Duodenal mucosa (tissue), 2 donors: ENCODE data around the gene NSG1.
A peak's percentile ranks its signal among the peaks of the same experiment; 100 is the strongest.
"Not testable (repeated sequence)": the region's sequence is repeated elsewhere in the genome, so short reads cannot be mapped to it uniquely, and the experiment has no call there.

Source experiments
- H3K27ac ChIP-seq: one replicate; pipeline ENCODE4 v1.7.0; 2013; ENCODE audit warnings: low read depth, low read length
- H3K27me3 ChIP-seq, 2 donors: one replicate each; pipeline ENCODE4 v1.7.0; 2013; ENCODE audit warnings: low read length in 2 of 2, control low read depth in 1 of 2; ENCODE audit not compliant: insufficient read depth in 2 of 2, control insufficient read depth in 1 of 2
- H3K36me3 ChIP-seq, 2 donors: one replicate each; pipeline ENCODE4 v1.7.0; 2013; ENCODE audit warnings: low read length in 2 of 2, control low read depth in 1 of 2; ENCODE audit not compliant: insufficient read depth in 2 of 2, control insufficient read depth in 1 of 2
- H3K4me1 ChIP-seq, 2 donors: one replicate each; pipeline ENCODE4 v1.7.0; 2013; ENCODE audit warnings: low read length in 2 of 2, control low read depth in 1 of 2; ENCODE audit not compliant: insufficient read depth in 2 of 2, control insufficient read depth in 1 of 2
- H3K4me3 ChIP-seq, 2 donors: one replicate each; pipeline ENCODE4 v1.7.0; 2013; ENCODE audit warnings: low read length in 2 of 2, low read depth in 1 of 2
- H3K9ac ChIP-seq, 2 donors: one replicate each; pipeline ENCODE4 v1.7.0; 2013; ENCODE audit warnings: low read length in 2 of 2, low read depth in 1 of 2
- H3K9me3 ChIP-seq, 2 donors: one replicate each; pipeline ENCODE4 v1.7.0; 2013; ENCODE audit warnings: low read length in 2 of 2, control low read depth in 1 of 2; ENCODE audit not compliant: control insufficient read depth in 1 of 2

The NSG1 gene, protein sequence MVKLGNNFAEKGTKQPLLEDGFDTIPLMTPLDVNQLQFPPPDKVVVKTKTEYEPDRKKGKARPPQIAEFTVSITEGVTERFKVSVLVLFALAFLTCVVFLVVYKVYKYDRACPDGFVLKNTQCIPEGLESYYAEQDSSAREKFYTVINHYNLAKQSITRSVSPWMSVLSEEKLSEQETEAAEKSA

GRCh38 chr4:4386736-4387392 lies at the start of gene NSG1:
NSG1 (plus strand) TSS chr4:4387102; CDS start chr4:4387630, 528 bp downstream.
- Histone ChIP-seq H3K9ac (no peak within 1 kb of the TSS), H3K27me3 (peaks cover 36 to 44% of the 10 kb centered on the region in 2 donors), H3K4me1 (peaks cover 0 to 13% of the 10 kb centered on the region in 2 donors), H3K36me3 (no peaks in the 10 kb centered on the region), H3K4me3 (peak within 1 kb of the TSS; percentile 22 to 57), H3K27ac (no peak within 1 kb of the TSS), H3K9me3 (no peaks in the 10 kb centered on the region)

DNA sequence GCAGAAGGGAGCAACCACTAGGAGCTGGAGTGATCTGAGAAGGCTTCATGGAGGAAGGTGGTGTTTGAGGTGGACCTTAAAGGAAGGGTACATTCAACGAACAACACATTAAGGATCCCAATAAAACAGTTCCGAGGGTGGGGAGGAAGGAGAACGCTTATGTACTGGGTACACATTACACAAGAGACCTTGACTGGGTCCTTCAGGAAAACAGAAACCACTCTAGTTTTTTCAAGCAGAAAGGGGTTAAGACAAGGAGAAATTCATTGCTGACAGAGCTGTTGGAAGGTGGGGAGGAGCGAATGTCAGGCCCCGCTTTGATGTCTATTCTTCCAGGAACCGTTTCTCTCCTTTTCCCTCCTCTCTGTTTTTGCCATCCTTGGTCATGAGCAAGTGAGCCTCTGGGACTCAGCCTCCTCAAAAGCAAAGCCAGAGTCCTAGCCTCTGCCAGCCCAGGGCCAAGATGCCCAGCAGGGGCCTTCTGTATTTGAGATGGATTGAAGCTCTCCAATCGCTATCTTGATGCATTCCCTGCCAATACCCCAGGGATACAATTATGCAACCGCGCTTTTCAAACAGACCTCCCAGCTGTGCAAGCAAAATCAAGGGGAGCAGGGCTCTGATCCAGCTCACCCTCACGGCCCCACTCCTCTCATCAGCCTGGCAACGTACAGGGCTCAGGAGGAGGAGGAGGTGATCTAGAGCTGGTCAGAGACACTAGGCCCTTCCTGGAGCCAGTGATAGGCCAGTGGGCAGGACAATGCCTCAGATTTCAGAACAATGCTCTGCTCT lies 48.5 kb upstream of the NSG1 start:
- Histone ChIP-seq H3K4me3 (no peak overlapping the region), H3K9ac (no peak overlapping the region), H3K9me3 (no peaks in the 10 kb centered on the region), H3K36me3 (no peaks in the 10 kb centered on the region), H3K27me3 (no peaks in the 10 kb centered on the region), H3K27ac (no peak overlapping the region), H3K4me1 (no peaks in the 10 kb centered on the region)

DNA sequence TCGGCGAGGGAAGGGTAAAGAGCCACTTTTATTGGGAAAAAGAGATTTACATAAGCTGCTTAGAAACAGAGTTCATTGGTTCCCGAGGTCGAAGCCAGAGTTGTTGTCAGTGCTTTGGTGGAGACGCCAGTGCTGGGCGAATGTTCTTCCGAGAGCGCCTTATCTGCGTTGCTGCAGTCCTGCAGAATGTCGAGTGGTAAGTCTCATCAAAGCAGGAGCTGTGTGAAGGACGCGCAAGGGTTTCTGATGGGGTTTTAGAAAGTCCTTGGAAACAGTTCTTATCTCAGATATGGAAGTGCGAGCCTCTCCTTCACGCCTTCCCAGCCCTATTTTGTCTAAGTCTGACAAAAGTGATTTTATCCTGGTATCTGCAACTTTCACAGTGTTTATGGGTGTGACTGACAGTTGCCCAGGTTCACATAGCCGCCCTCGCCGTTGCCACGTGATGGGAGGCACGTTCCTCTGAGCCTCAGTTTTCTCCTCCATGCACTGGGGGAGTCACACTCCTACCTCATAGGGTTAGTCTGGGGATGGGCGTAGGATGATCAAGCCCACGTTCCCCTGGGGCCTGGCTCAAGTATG lies 47.3 kb upstream of the NSG1 start:
- Histone ChIP-seq H3K36me3 (no peaks in the 10 kb centered on the region), H3K9me3 (no peaks in the 10 kb centered on the region), H3K4me1 (no peaks in the 10 kb centered on the region), H3K9ac (no peak overlapping the region), H3K27me3 (no peaks in the 10 kb centered on the region), H3K27ac (no peak overlapping the region), H3K4me3 (no peak overlapping the region)

DNA sequence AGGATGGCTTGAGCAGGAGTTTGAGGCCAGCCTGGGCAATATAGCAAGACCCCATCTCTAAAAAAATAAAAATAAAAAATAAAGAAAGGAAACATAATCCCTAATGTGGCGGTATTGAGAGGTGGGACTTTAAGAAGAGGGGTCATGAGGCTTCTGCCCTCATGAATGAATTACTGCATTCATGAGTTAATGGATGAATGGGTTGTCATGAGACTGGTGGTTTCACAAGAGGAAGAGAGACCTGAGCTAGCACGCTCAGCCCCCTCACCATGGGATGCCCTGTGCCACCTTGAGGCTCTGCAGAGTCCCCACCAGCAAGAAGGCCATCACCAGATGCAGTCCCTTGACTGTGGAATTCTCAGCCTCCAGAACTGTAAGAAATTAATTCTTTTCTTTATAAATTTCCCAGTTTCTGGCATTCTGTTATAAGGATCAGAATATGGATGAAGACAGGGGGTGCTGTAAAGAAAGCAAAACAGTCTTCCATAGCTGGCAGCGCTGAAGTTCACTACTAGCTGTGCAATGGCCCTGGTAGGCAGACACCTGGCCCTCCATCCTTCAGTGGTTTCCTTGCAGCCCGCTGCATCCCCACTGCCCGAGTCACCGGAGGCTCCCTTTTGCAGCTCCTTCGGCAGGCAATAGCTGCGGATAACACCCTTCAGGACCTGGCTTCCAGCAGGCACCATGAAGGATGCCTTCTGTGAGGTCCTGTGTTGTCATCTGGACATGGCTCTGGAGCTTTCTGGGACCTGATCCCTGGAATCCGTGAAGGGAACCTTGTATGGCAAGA lies 44.8 kb upstream of the NSG1 start:
- Histone ChIP-seq H3K9me3 (no peaks in the 10 kb centered on the region), H3K4me3 (no peak overlapping the region), H3K27ac (no peak overlapping the region), H3K4me1 (no peaks in the 10 kb centered on the region), H3K36me3 (no peaks in the 10 kb centered on the region), H3K9ac (no peak overlapping the region), H3K27me3 (no peaks in the 10 kb centered on the region)

DNA sequence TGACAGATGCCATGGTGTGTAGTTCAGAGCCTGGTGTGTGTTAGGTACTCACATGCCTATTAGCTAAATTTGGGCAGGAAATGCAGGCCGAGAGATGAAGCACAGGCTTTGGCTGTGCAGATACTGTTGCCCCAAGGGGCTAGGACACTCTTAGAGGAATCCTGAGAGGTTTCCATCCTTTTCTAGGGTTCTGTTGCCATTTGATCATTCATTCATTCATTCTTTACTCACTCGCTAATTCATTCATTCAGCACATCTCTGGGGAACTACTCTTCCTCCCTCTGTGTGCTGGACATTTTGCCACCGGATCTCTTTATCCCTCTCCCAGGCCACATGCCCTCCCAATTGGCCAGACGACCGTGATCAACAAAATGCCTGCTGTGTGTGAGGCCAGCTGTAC lies 43.9 kb upstream of the NSG1 start:
- Histone ChIP-seq H3K36me3 (no peaks in the 10 kb centered on the region), H3K27ac (no peak overlapping the region), H3K4me3 (no peak overlapping the region), H3K27me3 (no peaks in the 10 kb centered on the region), H3K9ac (no peak overlapping the region), H3K9me3 (no peaks in the 10 kb centered on the region), H3K4me1 (no peaks in the 10 kb centered on the region)

DNA sequence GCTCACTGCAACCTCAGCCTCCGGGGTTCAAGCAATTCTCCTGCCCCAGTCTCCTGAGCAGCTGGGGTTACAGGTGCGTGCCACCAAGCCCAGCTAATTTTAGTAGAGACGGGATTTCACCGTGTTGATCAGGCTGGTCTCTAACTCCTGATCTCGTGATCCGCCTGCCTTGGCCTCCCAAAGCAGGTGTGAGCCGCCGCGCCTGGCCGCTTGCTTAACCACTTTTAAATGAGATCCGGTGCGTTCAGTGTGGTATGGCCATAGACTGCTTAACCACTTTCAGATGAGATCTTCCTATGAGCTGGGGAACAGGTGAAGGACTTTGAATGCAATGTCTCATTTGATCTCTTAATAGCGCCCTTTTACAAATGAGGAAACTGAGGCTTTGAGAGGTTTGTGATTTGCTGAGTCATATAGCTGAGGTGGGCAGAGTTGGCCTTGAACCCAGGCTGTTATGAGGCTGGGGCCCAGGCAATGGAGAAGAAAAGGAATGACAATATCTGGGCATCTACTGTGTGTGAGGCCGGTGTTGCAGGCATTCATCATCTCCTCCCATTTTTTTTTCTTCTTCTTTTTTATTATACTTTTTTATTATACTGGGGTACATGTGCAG lies 41.9 kb upstream of the NSG1 start:
- H3K4me3 ChIP-seq, result no peak overlapping the region

DNA sequence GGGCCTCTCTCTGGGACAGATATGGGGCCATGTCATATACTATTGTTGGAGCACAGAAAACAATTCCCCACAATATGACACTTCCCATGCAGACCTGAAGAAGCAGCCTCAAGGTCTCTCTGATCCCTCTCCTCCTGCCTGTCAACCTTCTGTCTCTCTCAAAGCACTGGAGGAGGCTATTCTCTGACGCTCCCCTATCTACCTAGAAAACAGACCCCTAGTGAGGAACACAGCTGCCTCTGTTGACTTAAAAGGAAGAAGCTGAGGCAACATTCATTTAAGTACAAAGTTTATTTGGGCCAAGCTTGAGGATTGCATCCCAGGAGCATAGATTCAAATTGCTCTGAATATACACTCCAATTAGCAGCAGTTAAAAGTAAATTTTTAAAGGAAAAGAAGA lies 39.3 kb upstream of the NSG1 start:
- Histone ChIP-seq H3K36me3 (no peaks in the 10 kb centered on the region), H3K4me3 (no peak overlapping the region), H3K9ac (no peak overlapping the region), H3K9me3 (no peaks in the 10 kb centered on the region), H3K27ac (no peak overlapping the region), H3K4me1 (no peaks in the 10 kb centered on the region), H3K27me3 (no peaks in the 10 kb centered on the region)

More for the DNA sequence above, 41.9 kb upstream of the NSG1 start:
- Histone ChIP-seq H3K36me3 (no peaks in the 10 kb centered on the region), H3K27ac (no peak overlapping the region), H3K9me3 (no peaks in the 10 kb centered on the region), H3K27me3 (no peaks in the 10 kb centered on the region), H3K9ac (no peak overlapping the region), H3K4me1 (no peaks in the 10 kb centered on the region)

DNA sequence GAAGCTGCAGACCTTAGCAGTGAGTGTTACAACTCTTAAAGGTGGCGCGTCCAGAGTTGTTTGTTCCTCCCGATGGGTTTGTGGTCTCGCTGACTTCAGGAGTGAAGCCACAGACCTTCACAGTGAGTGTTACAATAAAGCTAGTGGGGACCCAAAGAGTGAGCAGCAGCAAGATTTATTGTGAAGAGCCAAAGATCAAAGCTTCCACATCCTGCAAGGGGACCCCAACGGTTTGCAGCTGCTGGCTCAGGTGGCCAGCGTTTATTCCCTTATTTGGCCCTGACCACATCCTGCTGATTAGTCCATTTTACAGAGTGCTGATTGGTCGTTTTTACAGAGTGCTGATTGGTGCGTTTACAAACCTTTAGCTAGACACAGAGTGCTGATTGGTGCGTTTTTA lies 38.3 kb upstream of the NSG1 start:
- not testable (repeated sequence) for H3K9ac ChIP-seq, H3K27me3 ChIP-seq, H3K4me1 ChIP-seq, H3K9me3 ChIP-seq, H3K4me3 ChIP-seq, H3K27ac ChIP-seq, H3K36me3 ChIP-seq

DNA sequence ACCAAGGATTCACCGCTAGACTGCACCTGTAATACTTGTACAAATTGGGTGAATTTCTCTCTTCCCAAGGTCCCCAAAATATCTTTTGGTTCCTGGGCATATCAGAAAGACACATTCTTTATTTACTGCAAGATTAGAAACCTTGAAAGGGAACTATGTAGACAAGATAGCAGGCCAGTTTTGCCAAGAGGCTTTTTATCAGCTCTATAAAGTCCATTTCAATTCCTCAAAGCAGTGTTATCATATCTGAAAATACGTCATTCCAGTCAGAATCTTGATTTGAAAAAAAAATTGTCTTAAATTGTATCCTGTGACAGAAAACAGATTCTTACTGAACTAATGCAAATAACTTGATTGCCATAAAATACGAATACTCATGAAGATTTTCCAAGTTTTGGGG lies 37.0 kb upstream of the NSG1 start:
- no peak overlapping the region for H3K9ac ChIP-seq
- no peak overlapping the region for H3K27ac ChIP-seq
- H3K9me3 ChIP-seq, result no peaks in the 10 kb centered on the region
- H3K4me1 ChIP-seq, result no peaks in the 10 kb centered on the region
- H3K36me3 ChIP-seq, result no peaks in the 10 kb centered on the region
- no peak overlapping the region for H3K4me3 ChIP-seq
- no peaks in the 10 kb centered on the region for H3K27me3 ChIP-seq
